Esophagus muscularis mucosa (tissue), 4 donors: ENCODE results near the gene MAOB. TPM values are rescaled to one million over a fixed set of nuclear protein-coding genes. Genes with fewer than 3 reads are reported as not detected.

Experiments
- DNase-seq: peaks from one replicate; pipeline ENCODE4 v3.0.0-alpha.2; 2017; ENCODE audit errors: extremely low spot score
- H3K27ac ChIP-seq, 4 donors: fragments of 200-600 bp; sonication (generic); replicated peaks in 1 of 4; 1 replicate in 3 of 4; 2 replicates in 1 of 4; pipeline ENCODE4 v1.5.1; 2016 to 2019; ENCODE audit warnings: mild to moderate bottlenecking in 1 of 4
- H3K27me3 ChIP-seq, 4 donors: fragments of 200-600 bp; sonication (generic); one replicate each; pipeline versions ENCODE4 v1.5.1 to v1.6.0; 2016 to 2019
- H3K36me3 ChIP-seq, 4 donors: fragments of 200-600 bp; sonication (generic); one replicate each; pipeline ENCODE4 v1.5.1; 2016 to 2019
- H3K4me1 ChIP-seq, 4 donors: fragments of 200-600 bp; sonication (generic); one replicate each; pipeline ENCODE4 v1.5.1; 2016 to 2019
- H3K4me3 ChIP-seq, 4 donors: fragments of 200-600 bp; sonication (generic); 1 replicate in 2 of 4; 2 replicates in 2 of 4; pipeline ENCODE4 v1.5.1; 2016 to 2019; ENCODE audit warnings: mild to moderate bottlenecking in 4 of 4, moderate library complexity in 1 of 4
- H3K9me3 ChIP-seq, 4 donors: fragments of 200-600 bp; sonication (generic); 1 replicate in 3 of 4; 2 replicates in 1 of 4; pipeline ENCODE4 v1.5.1; 2016 to 2019
- EP300 ChIP-seq: sonication (generic); formaldehyde crosslinking; IDR thresholded peaks from one replicate; pipeline ENCODE4 v1.6.1; 2017; ENCODE audit warnings: antibody characterized with exemption
- POLR2A ChIP-seq: fragments of 450-650 bp; IDR thresholded peaks from one replicate; pipeline ENCODE4 v1.6.1; 2017; ENCODE audit warnings: antibody characterized with exemption, moderate library complexity, mild to moderate bottlenecking, low read depth
- POLR2AphosphoS5 ChIP-seq, 2 donors: sonication (generic); formaldehyde crosslinking; IDR thresholded peaks; one replicate each; pipeline ENCODE4 v1.6.1; 2017; ENCODE audit warnings: antibody characterized with exemption in 2 of 2
- WGBS: methylation state at CpG from one replicate; pipeline ENCODE4 v1.1.5; 2018; 5-methylcytosine and 5-hydroxymethylcytosine counted together
- intact Hi-C: fragments of 100-400 bp; cut with DNase I; formaldehyde crosslinking; loops from one replicate; pipeline ENCODE4 v1.15.1; 2023
- total RNA-seq, 4 donors: library from RNA; depleted of rRNA; stranded (reverse); fragments of >200 nt; gene quantifications; one replicate each; pipeline versions ENCODE4 v1.1.0 to v1.2.1, GENCODE V29; 2016
- TF ChIP-seq, protein P1 (sequence below), 3 experiments: fragments of 200-600 bp in 2 of 3; fragments of 450-650 bp in 1 of 3; sonication (generic) in 2 of 3; IDR thresholded peaks; one replicate each; pipeline ENCODE4 v1.5.1; 2017 to 2019; ENCODE audit warnings: antibody characterized with exemption in 3 of 3, mild to moderate bottlenecking in 2 of 3, moderate library complexity in 1 of 3

The MAOB gene
- total RNA-seq, 4 donors from 2014 or later: 37.1 to 87.8 (median 41.3) TPM

DNA sequence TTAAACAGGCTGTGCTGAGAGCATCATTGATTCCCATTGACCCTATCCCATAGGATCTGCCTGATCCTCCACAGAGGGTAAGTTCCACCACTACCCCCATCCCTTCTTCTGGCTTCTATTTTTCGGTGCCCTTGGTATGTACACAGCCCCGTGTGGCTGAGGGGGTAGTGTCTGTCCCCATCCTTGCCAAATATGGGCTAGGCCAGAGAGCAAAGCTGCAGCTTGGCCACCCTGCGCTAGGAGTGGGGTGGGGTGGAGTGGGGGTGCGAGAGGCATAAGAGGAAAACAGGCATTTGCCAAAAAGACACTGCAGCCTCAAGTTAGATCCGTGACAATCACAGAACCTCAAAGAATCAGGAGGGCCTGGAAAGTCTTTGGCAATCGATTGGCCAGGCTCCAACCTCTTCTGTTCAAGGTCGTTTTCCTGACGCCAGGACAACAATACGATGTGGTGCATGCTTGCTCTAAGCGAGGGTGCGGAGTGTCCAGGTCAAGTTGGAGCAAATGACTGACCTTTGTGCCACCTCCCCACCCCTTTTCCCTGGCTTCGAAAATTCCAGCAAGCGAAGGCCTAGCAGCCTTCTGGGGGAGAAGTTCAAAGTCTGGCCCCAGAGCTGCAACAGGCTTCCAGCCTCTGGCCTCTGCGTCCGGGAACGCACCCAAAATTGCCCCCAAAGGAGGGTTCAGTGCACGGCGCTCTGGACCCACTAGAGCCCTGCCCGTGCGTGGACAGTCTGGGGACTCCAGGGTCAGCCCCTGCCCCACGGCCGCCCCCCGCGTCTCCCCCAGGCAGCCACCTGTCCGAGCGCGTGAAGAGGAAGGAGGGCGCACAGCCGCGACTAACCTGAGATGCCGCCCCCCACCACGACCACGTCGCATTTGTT is 598 bp downstream of the MAOB start:
- H3K27ac ChIP-seq: peak overlapping the region; percentile 75 to 87 (median 80)
- H3K4me1 ChIP-seq: peaks cover 4 to 40% (median 12%) of the 10 kb centered on the region in 4 donors
- H3K9me3 ChIP-seq: no peaks in the 10 kb centered on the region
- H3K27me3 ChIP-seq: no peaks in the 10 kb centered on the region
- no peak for DNase-seq
- H3K36me3 ChIP-seq: no peaks in the 10 kb centered on the region
- no peak for TF ChIP-seq POLR2A
- no peak for TF ChIP-seq EP300
- no peak for TF ChIP-seq POLR2AphosphoS5 (IDR thresholded peaks at IDR 0.05)
- TF ChIP-seq, protein P1, sequence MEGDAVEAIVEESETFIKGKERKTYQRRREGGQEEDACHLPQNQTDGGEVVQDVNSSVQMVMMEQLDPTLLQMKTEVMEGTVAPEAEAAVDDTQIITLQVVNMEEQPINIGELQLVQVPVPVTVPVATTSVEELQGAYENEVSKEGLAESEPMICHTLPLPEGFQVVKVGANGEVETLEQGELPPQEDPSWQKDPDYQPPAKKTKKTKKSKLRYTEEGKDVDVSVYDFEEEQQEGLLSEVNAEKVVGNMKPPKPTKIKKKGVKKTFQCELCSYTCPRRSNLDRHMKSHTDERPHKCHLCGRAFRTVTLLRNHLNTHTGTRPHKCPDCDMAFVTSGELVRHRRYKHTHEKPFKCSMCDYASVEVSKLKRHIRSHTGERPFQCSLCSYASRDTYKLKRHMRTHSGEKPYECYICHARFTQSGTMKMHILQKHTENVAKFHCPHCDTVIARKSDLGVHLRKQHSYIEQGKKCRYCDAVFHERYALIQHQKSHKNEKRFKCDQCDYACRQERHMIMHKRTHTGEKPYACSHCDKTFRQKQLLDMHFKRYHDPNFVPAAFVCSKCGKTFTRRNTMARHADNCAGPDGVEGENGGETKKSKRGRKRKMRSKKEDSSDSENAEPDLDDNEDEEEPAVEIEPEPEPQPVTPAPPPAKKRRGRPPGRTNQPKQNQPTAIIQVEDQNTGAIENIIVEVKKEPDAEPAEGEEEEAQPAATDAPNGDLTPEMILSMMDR (IDR thresholded peaks at IDR 0.05): no peak
- 51% methylated on average over 13 of the region's 34 CpGs for WGBS
- intact Hi-C loops: no loop called here
- peak overlapping the region; percentile 57 to 67 (median 62) for H3K4me3 ChIP-seq

DNA sequence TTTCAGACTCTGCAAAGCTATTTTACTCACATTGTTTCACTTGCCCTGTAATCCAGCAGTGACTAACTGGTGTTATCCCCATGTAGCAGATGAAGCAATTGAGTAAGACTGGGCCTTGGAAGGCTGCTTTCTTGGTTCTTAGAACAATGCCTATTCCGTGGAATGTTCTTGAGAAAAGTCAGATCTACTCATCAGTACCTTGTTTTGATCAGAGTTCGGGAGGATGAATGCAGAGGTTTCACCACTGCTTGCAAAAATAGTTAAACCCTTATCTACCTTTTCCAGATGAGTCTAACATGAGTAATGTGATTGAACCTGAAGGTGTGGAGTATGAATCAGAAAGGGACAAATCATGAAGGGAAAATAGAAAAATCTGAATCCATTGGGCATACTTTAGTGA is 1.8 kb downstream of the MAOB start:
- peaks cover 4 to 40% (median 13%) of the 10 kb centered on the region in 4 donors for H3K4me1 ChIP-seq
- peak overlapping the region in 1 of 4 donors; percentile 62 for H3K4me3 ChIP-seq
- no peak for TF ChIP-seq POLR2A
- TF ChIP-seq EP300: no peak
- TF ChIP-seq, protein P1 (IDR thresholded peaks at IDR 0.05): no peak
- no peak for TF ChIP-seq POLR2AphosphoS5 (IDR thresholded peaks at IDR 0.05)
- 74% methylated on average over 2 of the region's 2 CpGs for WGBS
- intact Hi-C loops: no loop called here
- H3K27ac ChIP-seq: peak overlapping the region in 3 of 4 donors; percentile 55 to 87 (median 82)
- no peak for DNase-seq
- no peaks in the 10 kb centered on the region for H3K27me3 ChIP-seq
- no peaks in the 10 kb centered on the region for H3K9me3 ChIP-seq
- no peaks in the 10 kb centered on the region for H3K36me3 ChIP-seq

DNA sequence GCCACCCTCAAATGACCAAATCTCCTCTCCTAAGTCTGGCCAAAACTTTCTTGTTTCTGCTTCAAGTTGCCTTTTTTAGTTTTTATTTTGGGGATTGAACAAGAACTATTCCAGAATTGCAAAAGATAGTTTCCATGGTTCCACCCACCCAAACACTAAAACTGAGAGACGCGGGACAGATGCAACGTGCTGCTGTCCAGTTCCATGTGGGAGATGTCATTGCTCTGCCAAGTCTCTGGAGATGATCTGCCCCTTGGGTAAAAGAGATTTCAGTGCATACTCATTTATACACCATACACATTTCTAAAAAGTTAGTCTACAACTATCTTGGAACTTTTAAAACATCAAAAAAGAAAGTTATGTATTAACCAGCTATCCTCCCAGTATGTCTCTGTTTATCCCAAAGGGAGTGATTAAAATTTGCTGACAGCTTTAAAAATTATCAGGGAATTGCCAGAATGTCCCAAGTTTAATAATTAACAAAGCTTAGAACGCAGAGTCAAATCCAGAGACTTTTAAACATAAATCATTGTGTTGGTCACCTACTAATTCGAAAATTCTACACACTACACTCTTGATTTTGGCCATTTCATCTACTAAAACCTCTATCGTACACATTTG is 3.2 kb downstream of the MAOB start:
- no peaks in the 10 kb centered on the region for H3K36me3 ChIP-seq
- TF ChIP-seq, protein P1 (IDR thresholded peaks at IDR 0.05): no peak
- TF ChIP-seq EP300 (no peak), POLR2AphosphoS5 (IDR thresholded peaks at IDR 0.05) (no peak), POLR2A (no peak)
- peak overlapping the region in 2 of 4 donors; percentile 6 to 87 for H3K27ac ChIP-seq
- 61% methylated on average over 6 of the region's 6 CpGs for WGBS
- H3K27me3 ChIP-seq: no peaks in the 10 kb centered on the region
- peaks cover 4 to 40% (median 13%) of the 10 kb centered on the region in 4 donors for H3K4me1 ChIP-seq
- no peaks in the 10 kb centered on the region for H3K9me3 ChIP-seq
- intact Hi-C loops: no loop called here
- no peak overlapping the region for H3K4me3 ChIP-seq
- DNase-seq: no peak

DNA sequence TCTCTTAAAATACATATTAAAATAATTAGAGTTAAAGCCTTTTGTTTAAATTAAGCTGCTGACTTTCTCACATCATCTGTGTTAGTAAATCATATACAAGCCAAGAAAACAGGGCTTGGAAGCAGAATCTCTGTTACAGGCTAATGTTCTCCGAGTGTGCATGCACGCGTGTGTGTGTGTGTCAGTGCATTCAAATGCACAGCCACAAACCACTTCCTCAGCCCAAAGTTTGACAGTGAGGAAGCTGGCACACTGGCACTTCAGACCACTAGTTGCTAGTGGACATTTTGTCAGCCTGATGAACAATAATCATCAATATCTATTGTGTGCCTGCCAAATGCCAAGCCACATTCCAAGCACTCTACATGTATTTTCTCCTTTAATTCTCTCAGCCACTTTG is 5.6 kb downstream of the MAOB start:
- H3K4me3 ChIP-seq: no peak overlapping the region
- H3K27ac ChIP-seq: peak overlapping the region in 1 of 4 donors; percentile 7
- H3K27me3 ChIP-seq: no peaks in the 10 kb centered on the region
- DNase-seq: no peak
- TF ChIP-seq POLR2A: no peak
- TF ChIP-seq EP300: no peak
- TF ChIP-seq, protein P1 (IDR thresholded peaks at IDR 0.05): no peak
- H3K36me3 ChIP-seq: no peaks in the 10 kb centered on the region
- intact Hi-C loops: no loop called here
- WGBS: 90% methylated on average over 3 of the region's 3 CpGs
- peaks cover 4 to 33% (median 11%) of the 10 kb centered on the region in 4 donors for H3K4me1 ChIP-seq
- no peaks in the 10 kb centered on the region for H3K9me3 ChIP-seq
